ENCODE results near the gene DMRTA1.
"Not testable (repeated sequence)": the region's sequence is repeated elsewhere in the genome, so short reads cannot be mapped to it uniquely, and the experiment has no call there.

Gene DMRTA1

DNA sequence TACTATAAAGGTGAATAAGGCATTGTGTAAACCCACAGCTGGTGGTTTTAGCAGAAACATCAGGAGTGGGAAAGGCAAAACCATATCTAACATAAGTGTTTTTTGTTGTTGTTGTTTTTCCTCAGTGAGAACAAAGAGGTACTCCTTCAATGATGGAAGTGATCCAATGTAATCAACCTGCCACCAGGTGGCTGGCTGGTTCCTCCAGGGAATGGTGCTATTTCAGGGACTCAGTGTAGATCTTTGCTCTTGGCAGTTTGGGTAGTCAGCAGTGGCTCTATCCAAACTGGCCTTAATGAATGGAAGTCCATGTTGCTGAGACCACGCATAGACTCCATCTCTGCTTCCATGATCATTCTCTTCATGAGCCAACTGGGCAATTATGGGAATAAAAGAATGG, 10.8 kb downstream of the DMRTA1 start:
- DNase-seq: no peak

DNA sequence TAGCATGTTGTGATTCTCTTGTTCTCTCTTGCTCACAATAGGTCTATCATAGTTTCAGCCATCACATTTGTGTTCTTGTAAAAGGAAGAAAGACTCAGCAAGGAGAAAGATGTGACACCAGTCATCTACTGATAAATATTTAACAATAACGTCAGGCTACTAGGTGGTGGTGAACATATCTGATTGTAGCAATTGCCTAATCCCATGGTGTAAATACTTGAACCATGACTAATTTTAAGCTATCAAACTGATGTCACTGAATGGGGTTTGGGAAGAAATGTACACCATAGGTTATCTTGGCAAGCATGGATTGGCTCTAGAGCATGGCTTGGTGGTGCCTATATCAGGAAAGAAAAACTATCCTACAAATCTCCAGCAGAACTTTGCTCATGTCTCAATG, 16.6 kb downstream of the DMRTA1 start:
- no peak for DNase-seq

DNA sequence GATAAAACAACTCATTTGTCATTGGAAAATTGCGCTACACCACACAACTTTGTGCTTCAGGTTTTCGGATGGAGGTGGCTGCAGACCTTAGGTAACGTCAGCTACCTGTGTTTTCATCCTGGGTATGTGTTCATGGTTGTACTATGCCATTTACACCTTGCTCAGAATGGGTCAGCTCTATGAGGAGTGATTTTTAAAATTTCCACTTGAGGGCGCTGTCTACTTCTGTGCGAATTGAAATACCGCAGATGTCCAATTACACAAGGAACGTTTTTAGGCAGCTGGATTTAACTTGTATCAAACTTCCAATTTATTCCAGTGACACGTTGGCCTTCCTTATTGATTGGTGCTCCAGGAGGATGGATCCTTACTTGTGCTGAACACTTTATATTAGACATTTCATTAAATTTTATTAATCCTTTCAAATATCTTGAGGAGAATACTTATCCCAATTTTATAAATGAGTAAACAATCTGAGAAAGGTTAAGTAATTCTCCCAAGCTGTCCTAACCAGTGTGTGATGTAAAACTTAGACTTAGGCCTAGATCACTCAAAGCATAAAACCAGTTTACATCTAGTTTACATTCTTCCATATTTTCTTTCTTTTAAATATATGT, 23.4 kb downstream of the DMRTA1 start:
- DNase-seq: peak in 5 of 56 donors; percentile 1 to 28 (median 8)

DNA sequence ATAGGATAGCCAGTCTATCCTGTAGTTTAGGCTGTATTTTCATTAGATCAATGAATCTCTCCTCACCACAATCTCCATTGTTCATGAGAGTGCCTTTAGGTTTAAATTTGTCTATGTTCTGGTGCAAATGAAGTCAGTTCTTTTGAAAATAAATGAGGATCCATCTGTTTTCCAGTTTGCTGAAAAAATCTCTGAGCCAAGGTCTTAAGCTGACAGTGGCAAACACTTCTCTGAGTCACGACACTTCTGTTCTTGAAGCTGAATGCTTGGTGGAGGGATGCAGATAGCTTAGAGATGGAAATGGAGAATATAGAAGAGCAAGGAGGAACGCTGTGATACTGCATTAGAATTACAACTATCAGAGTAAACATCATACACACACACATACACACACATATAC, 34.9 kb downstream of the DMRTA1 start:
- no peak for DNase-seq

DNA sequence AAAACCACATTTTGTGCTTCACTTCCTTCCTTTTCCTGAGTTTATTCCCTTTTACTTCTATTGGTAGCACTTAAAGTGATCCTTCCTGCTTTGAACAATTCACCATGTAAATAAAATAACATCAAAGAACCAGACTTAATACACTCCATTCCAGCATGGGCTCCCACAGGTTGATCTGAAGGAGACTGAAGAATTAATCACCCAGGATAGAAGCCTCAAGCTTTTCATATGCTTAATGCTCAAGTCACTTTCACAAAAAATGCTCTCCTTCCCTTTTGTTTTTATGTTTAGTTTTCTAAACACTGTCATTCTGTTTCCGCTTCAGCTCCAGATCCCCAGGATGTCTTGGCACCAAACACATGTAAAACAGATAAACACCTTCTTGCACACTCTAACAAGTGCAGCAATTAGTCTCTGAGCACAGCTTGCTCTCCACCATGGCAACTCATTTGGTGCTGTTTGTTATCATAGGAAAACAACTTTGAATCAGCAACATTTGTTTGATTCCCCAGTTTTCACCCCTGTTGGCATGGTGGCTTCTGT, 37.0 kb downstream of the DMRTA1 start:
- DNase-seq: peak in 6 of 56 donors; percentile 1 to 34 (median 6)

DNA sequence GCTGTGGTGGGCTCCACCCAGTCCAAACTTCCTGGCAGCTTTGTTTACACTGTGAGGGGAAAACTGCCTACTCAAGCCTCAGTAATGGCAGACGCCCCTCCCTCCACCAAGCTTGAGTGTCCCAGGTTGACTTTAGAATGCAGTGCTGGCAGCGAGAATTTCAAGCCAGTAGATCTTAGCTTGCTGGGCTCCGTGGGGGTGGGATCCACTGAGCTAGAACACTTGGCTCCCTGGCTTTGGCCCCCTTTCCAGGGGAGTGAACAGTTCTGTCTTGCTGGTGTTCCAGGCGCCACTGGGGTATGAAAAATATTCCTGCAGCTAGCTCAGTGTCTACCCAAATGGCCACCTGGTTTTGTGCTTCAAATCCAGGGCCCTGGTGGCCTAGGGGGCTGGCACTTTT, 49.6 kb downstream of the DMRTA1 start:
- DNase-seq: not testable (repeated sequence)
